Activated T-helper 2 cell treated with anti-CD3 and anti-CD28 coated beads, Interferon-gamma antibody, Interleukin-2, Interleukin-4, amounts not matched to agents 10 μg/mL and 5 μg/mL and 100 μg/mL, durations not matched to agents 14 hours and 24 hours and 36 hours (primary cell): Measurements from ENCODE around the gene ZWILCH. TPM values are rescaled to one million over a fixed set of nuclear protein-coding genes. Genes with fewer than 3 reads are reported as not detected.
"Not testable (repeated sequence)": the region's sequence is repeated elsewhere in the genome, so short reads cannot be mapped to it uniquely, and the experiment has no call there.

Source experiments
- DNase-seq: peaks from one replicate; pipeline ENCODE4 v3.0.0; 2021; ENCODE audit warnings: low spot score
- H3K27ac Mint-ChIP-seq: one replicate; pipeline ENCODE4 v1.8.0; 2021; ENCODE audit warnings: mixed read lengths
- H3K27me3 Mint-ChIP-seq: one replicate; pipeline ENCODE4 v1.8.0; 2021; ENCODE audit warnings: low read depth, mixed read lengths
- H3K36me3 Mint-ChIP-seq: one replicate; pipeline ENCODE4 v1.8.0; 2021; ENCODE audit warnings: low read depth, mixed read lengths
- H3K4me1 Mint-ChIP-seq: one replicate; pipeline ENCODE4 v1.8.0; 2021; ENCODE audit warnings: low read depth, mixed read lengths
- H3K4me3 Mint-ChIP-seq: one replicate; pipeline ENCODE4 v1.8.0; 2021; ENCODE audit warnings: low read depth, mild to moderate bottlenecking, moderate library complexity, mixed read lengths
- H3K9me3 Mint-ChIP-seq: one replicate; pipeline ENCODE4 v1.8.0; 2021; ENCODE audit warnings: mixed read lengths
- intact Hi-C: fragments of 100-400 bp; cut with micrococcal nuclease; formaldehyde crosslinking; loops from one replicate; pipeline ENCODE4 v1.15.1; 2023
- total RNA-seq: library from RNA; stranded (reverse); gene quantifications from 2 replicates; pipeline ENCODE4 v1.2.3, GENCODE V29; 2022

The ZWILCH gene
- 33.0 and 34.5 TPM in 2 replicates for total RNA-seq

GRCh38 chr15:66504563-66505429 lies at the start of gene ZWILCH, which contains the start of gene RPL4:
Gene ZWILCH (plus strand): TSS chr15:66505326. CDS start chr15:66505339, 13 bp downstream.
Gene RPL4 (minus strand): TSS chr15:66504855. CDS start chr15:66504790, 65 bp downstream.
- peak; percentile 78 for DNase-seq
- Mint-ChIP-seq H3K36me3 (peaks cover 58% of the 10 kb centered on the region), H3K4me3 (peak within 1 kb of the TSS; percentile 100), H3K9me3 (no peaks in the 10 kb centered on the region), H3K4me1 (peaks cover 45% of the 10 kb centered on the region), H3K27me3 (no peaks in the 10 kb centered on the region), H3K27ac (peak within 1 kb of the TSS; percentile 99)
- intact Hi-C loops: no loop called here

GRCh38 chr15:66456211-66456610 lies 48.9 kb upstream of the ZWILCH start:
- no peak overlapping the region for H3K27ac Mint-ChIP-seq
- peaks cover 5% of the 10 kb centered on the region for H3K4me1 Mint-ChIP-seq
- no peaks in the 10 kb centered on the region for H3K27me3 Mint-ChIP-seq
- H3K36me3 Mint-ChIP-seq: peaks cover 48% of the 10 kb centered on the region
- no peak overlapping the region for H3K4me3 Mint-ChIP-seq
- intact Hi-C loops: no loop called here
- no peak for DNase-seq
- no peaks in the 10 kb centered on the region for H3K9me3 Mint-ChIP-seq

- Mint-ChIP-seq H3K9me3 (peaks cover 4% of the 10 kb centered on the region), H3K27me3 (no peaks in the 10 kb centered on the region), H3K36me3 (peaks cover 56% of the 10 kb centered on the region), H3K27ac (peak overlapping the region; percentile 3), H3K4me3 (no peak overlapping the region), H3K4me1 (peaks cover 5% of the 10 kb centered on the region)
- intact Hi-C loops: no loop called here
- no peak for DNase-seq
These were observed 45.1 kb upstream of the ZWILCH start for GRCh38 chr15:66459818-66460615.

GRCh38 chr15:66461294-66461693 lies 43.8 kb upstream of the ZWILCH start:
- H3K4me1 Mint-ChIP-seq, DNase-seq, H3K27ac Mint-ChIP-seq, H3K27me3 Mint-ChIP-seq, intact Hi-C loops, H3K4me3 Mint-ChIP-seq, H3K9me3 Mint-ChIP-seq: not testable (repeated sequence)
- H3K36me3 Mint-ChIP-seq: peaks cover 58% of the 10 kb centered on the region

- H3K27me3 Mint-ChIP-seq: no peaks in the 10 kb centered on the region
- H3K4me3 Mint-ChIP-seq: no peak overlapping the region
- peaks cover 4% of the 10 kb centered on the region for H3K9me3 Mint-ChIP-seq
- no peak for DNase-seq
- H3K4me1 Mint-ChIP-seq: peaks cover 5% of the 10 kb centered on the region
- H3K27ac Mint-ChIP-seq: no peak overlapping the region
- intact Hi-C loops: no loop called here
- H3K36me3 Mint-ChIP-seq: peaks cover 59% of the 10 kb centered on the region
These were observed 43.2 kb upstream of the ZWILCH start for GRCh38 chr15:66461917-66462316.

- no peak overlapping the region for H3K4me3 Mint-ChIP-seq
- no peak overlapping the region for H3K27ac Mint-ChIP-seq
- intact Hi-C loops: no loop called here
- H3K4me1 Mint-ChIP-seq: peaks cover 5% of the 10 kb centered on the region
- H3K9me3 Mint-ChIP-seq: peaks cover 4% of the 10 kb centered on the region
- no peaks in the 10 kb centered on the region for H3K27me3 Mint-ChIP-seq
- peaks cover 63% of the 10 kb centered on the region for H3K36me3 Mint-ChIP-seq
- DNase-seq: no peak
These were observed 42.5 kb upstream of the ZWILCH start for GRCh38 chr15:66462627-66463026.

- H3K27me3 Mint-ChIP-seq, H3K4me3 Mint-ChIP-seq, intact Hi-C loops, H3K4me1 Mint-ChIP-seq, H3K9me3 Mint-ChIP-seq, DNase-seq: not testable (repeated sequence)
- Mint-ChIP-seq H3K36me3 (peaks cover 57% of the 10 kb centered on the region), H3K27ac (peak overlapping the region; percentile 16)
These were observed 39.8 kb upstream of the ZWILCH start for GRCh38 chr15:66465294-66465693.

- H3K4me3 Mint-ChIP-seq, H3K9me3 Mint-ChIP-seq, H3K27me3 Mint-ChIP-seq, DNase-seq, H3K27ac Mint-ChIP-seq, intact Hi-C loops: not testable (repeated sequence)
- H3K36me3 Mint-ChIP-seq: peaks cover 52% of the 10 kb centered on the region
- peaks cover 18% of the 10 kb centered on the region for H3K4me1 Mint-ChIP-seq
These were observed 37.7 kb upstream of the ZWILCH start for GRCh38 chr15:66467162-66468040.

- intact Hi-C loops, H3K9me3 Mint-ChIP-seq, H3K27me3 Mint-ChIP-seq, DNase-seq, H3K4me3 Mint-ChIP-seq: not testable (repeated sequence)
- H3K27ac Mint-ChIP-seq: peak overlapping the region; percentile 25
- peaks cover 43% of the 10 kb centered on the region for H3K4me1 Mint-ChIP-seq
- H3K36me3 Mint-ChIP-seq: peaks cover 43% of the 10 kb centered on the region
These were observed 34.3 kb upstream of the ZWILCH start for GRCh38 chr15:66470825-66471224.

GRCh38 chr15:66472176-66472999 lies 32.7 kb upstream of the ZWILCH start:
- peak overlapping the region; percentile 66 for H3K4me3 Mint-ChIP-seq
- peak; percentile 52 for DNase-seq
- H3K27ac Mint-ChIP-seq: peak overlapping the region; percentile 76
- peaks cover 54% of the 10 kb centered on the region for H3K4me1 Mint-ChIP-seq
- H3K36me3 Mint-ChIP-seq: peaks cover 30% of the 10 kb centered on the region
- H3K9me3 Mint-ChIP-seq: no peaks in the 10 kb centered on the region
- no peaks in the 10 kb centered on the region for H3K27me3 Mint-ChIP-seq
- intact Hi-C loops: no loop called here

GRCh38 chr15:66474135-66474534 lies 31.0 kb upstream of the ZWILCH start:
- Mint-ChIP-seq H3K36me3 (peaks cover 27% of the 10 kb centered on the region), H3K4me1 (peaks cover 54% of the 10 kb centered on the region), H3K27ac (peak overlapping the region; percentile 62), H3K4me3 (no peak overlapping the region), H3K27me3 (no peaks in the 10 kb centered on the region), H3K9me3 (no peaks in the 10 kb centered on the region)
- no peak for DNase-seq
- intact Hi-C loops: no loop called here
